GM12878 (cell line): ENCODE results near the gene RRP12. TPM values are rescaled to one million over a fixed set of nuclear protein-coding genes. Genes with fewer than 3 reads are reported as not detected.

Experiments
- ATAC-seq: fragments of 200-7000 bp; cut with Tn5 transposase; 3 replicates; pipeline ENCODE4 v1.9.1; 2020; ENCODE audit warnings: mild to moderate bottlenecking, moderate library complexity
- BruUV-seq: library from RNA; stranded (reverse); fragments of 400-500 nt; replicated peaks from 2 replicates; lab custom pipeline; 2021; lab: Mats Ljungman, UMichigan
- CTCF ChIA-PET: fragments of 300-600 bp; sonication (Branson Sonifier 250); formaldehyde crosslinking; extraction: SDS; loops from one replicate; lab custom pipeline; 2021; ENCODE audit warnings: inconsistent platforms; lab: Yijun Ruan, JAX
- POLR2A ChIA-PET: fragments of 350-600 bp; formaldehyde crosslinking; extraction: SDS; loops from one replicate; lab custom pipeline; 2021; ENCODE audit warnings: inconsistent platforms; lab: Charles Lee
- RAD21 ChIA-PET: fragments of 300-600 bp; sonication (Branson Sonifier 250); formaldehyde crosslinking; loops from one replicate; lab custom pipeline; 2023; ENCODE audit warnings: antibody characterized with exemption; ENCODE audit not compliant: unreplicated experiment; lab: Charles Lee
- SMC1A ChIA-PET: fragments of 300-600 bp; sonication (Branson Sonifier 250); formaldehyde crosslinking; loops from one replicate; lab custom pipeline; 2023; ENCODE audit not compliant: unreplicated experiment, uncharacterized antibody; lab: Charles Lee
- DNase-seq: peaks from one replicate; pipeline ENCODE4 v3.0.0-alpha.2; 2011; ENCODE audit warnings: low read depth, low spot score
- FAIRE-seq: peaks from 3 replicates; lab custom pipeline; 2011; peaks lifted over from hg19 to GRCh38; lab: Jason Lieb, UNC
- H2AFZ ChIP-seq: 2 replicates; pipeline ENCODE4 v1.6.0; 2011; ENCODE audit warnings: low read depth, low read length, control low read depth; ENCODE audit not compliant: control insufficient read depth
- H3K27ac ChIP-seq: 2 replicates; pipeline ENCODE4 v1.5.1; 2011; ENCODE audit warnings: control low read depth; ENCODE audit not compliant: control insufficient read depth, insufficient read depth
- H3K27me3 ChIP-seq, 2 experiments: replicated peaks in 1 of 2; 2 replicates each; pipeline versions ENCODE4 v1.6.0 to v1.6.1; 2011; ENCODE audit warnings: low read length in 1 of 2; ENCODE audit not compliant: control insufficient read depth in 2 of 2, insufficient read depth in 2 of 2
- H3K36me3 ChIP-seq, 2 experiments: 2 replicates each; pipeline ENCODE4 v1.5.1; 2011; ENCODE audit warnings: low read length in 1 of 2; ENCODE audit not compliant: control insufficient read depth in 2 of 2, insufficient read depth in 2 of 2
- H3K4me1 ChIP-seq: 2 replicates; pipeline ENCODE4 v1.6.1; 2011; ENCODE audit warnings: mild to moderate bottlenecking, low read length, moderate library complexity, mixed read lengths; ENCODE audit not compliant: control insufficient read depth, insufficient read depth
- H3K4me2 ChIP-seq: 2 replicates; pipeline ENCODE4 v1.6.0; 2011; ENCODE audit warnings: control low read depth; ENCODE audit not compliant: control insufficient read depth, insufficient read depth
- H3K4me3 ChIP-seq: fragments of 200-600 bp; sonication (generic); 2 replicates; pipeline ENCODE4 v1.5.1; 2016
- H3K79me2 ChIP-seq: 2 replicates; pipeline ENCODE4 v1.6.0; 2011; ENCODE audit warnings: low read length; ENCODE audit not compliant: control insufficient read depth, insufficient read depth
- H3K9ac ChIP-seq: 2 replicates; pipeline ENCODE4 v1.8.0; 2011; ENCODE audit warnings: low read length, control low read depth, mixed read lengths; ENCODE audit not compliant: control insufficient read depth, insufficient read depth
- H3K9me3 ChIP-seq: replicated peaks from 3 replicates; pipeline ENCODE4 v1.5.1; 2011; ENCODE audit warnings: mild to moderate bottlenecking, low read length; ENCODE audit not compliant: control insufficient read depth, insufficient read depth
- H4K20me1 ChIP-seq: 2 replicates; pipeline ENCODE4 v1.6.0; 2011; ENCODE audit not compliant: control insufficient read depth, insufficient read depth
- CHD4 ChIP-seq: fragments of 200-600 bp; sonication (generic); IDR thresholded peaks from 2 replicates; pipeline ENCODE4 v1.6.1; 2016; ENCODE audit warnings: mild to moderate bottlenecking
- DPF2 ChIP-seq: fragments of 450-650 bp; IDR thresholded peaks from 2 replicates; pipeline ENCODE4 v1.6.1; 2017; ENCODE audit warnings: mild to moderate bottlenecking
- ESRRA ChIP-seq: IDR thresholded peaks from 2 replicates; pipeline ENCODE4 v1.6.1; 2012; ENCODE audit warnings: mild to moderate bottlenecking, low read length, improper control_type of control experiment
- SMAD5 ChIP-seq: IDR thresholded peaks from 2 replicates; pipeline ENCODE4 v1.6.1; 2016; ENCODE audit warnings: antibody characterized with exemption, low read depth
- WGBS: methylation state at CpG from one replicate; pipeline ENCODE4 v1.1.6; 2016; ENCODE audit warnings: low lambda C conversion rate; ENCODE audit not compliant: insufficient replicate concordance, insufficient coverage; ENCODE audit errors: missing lambda C conversion rate; 5-methylcytosine and 5-hydroxymethylcytosine counted together
- in situ Hi-C: fragments of 300-500 bp; cut with MboI; formaldehyde crosslinking; loops from 9 replicates; pipeline ENCODE4 v1.14.3; 2018; ENCODE audit warnings: mixed read lengths
- intact Hi-C: fragments of 100-400 bp; cut with micrococcal nuclease; formaldehyde crosslinking; loops from one replicate; pipeline ENCODE4 v1.14.2; 2022; ENCODE audit not compliant: unreplicated experiment
- polyA plus RNA-seq, 11 experiments: library from polyadenylated mRNA; depleted of rRNA in 4 of 11; unstranded in 6 of 11; stranded (reverse) in 5 of 11; fragments of >200 nt; fragmentation: Nextera tagmentation in 4 of 11; fragmentation: Illumina TruSeq in 1 of 11; extraction: Ambion mirVana in 4 of 11; extraction: Trizol in 1 of 11; gene quantifications; 1 replicate in 1 of 11; 2 replicates in 10 of 11; pipeline versions ENCODE4 v1.2.1 to v1.2.3, GENCODE V29; 2011 to 2016; ENCODE audit warnings: inconsistent platforms in 2 of 11, missing spikeins in 2 of 11, low read depth in 1 of 11
- total RNA-seq, 4 experiments: library from RNA; depleted of rRNA in 3 of 4; stranded (reverse); fragments of >200 nt in 3 of 4; fragmentation: Illumina TruSeq in 1 of 4; extraction: Trizol in 1 of 4; gene quantifications; 2 replicates each; pipeline versions ENCODE4 v1.2.1 to v1.2.3, GENCODE V29; 2013 to 2021
- TF ChIP-seq, protein P1 (sequence below): IDR thresholded peaks from 2 replicates; pipeline ENCODE4 v1.6.1; 2011; ENCODE audit warnings: low read depth, mild to moderate bottlenecking, low read length, moderate library complexity, borderline replicate concordance; ENCODE audit errors: extremely low read depth
- TF ChIP-seq, protein P2 (sequence below): IDR thresholded peaks from 2 replicates; pipeline ENCODE4 v1.6.1; 2012; ENCODE audit warnings: mild to moderate bottlenecking, low read depth, low read length
- TF ChIP-seq, protein P3 (sequence below): fragments of 450-650 bp; IDR thresholded peaks from 2 replicates; pipeline ENCODE4 v1.6.1; 2014; ENCODE audit warnings: mild to moderate bottlenecking

Gene RRP12
- total and polyA plus RNA-seq, 10 of the 15 experiments (the other 5 are each of a cell fraction or from before 2014, with no cell fraction given): 5.3 to 48.7 (median 16.8) TPM

DNA sequence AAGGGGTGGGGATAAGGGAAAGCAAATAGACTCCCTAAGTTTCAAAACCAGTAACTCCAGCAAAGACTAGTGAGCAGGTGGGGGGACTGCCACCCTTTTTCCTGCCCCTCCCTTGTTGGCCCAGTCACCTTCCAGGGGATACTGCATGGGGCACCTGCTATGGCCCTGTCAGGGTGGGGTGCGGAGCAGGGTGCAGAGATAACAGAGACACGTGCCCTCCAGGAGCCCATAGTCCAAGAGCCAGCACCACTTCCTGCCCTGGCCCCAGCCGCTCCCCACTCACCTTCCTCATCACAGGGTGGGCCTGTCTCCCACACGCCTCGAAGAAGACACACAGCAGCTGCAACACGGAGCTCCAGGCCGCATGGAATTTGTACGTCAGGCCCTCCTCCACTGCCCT, 20.6 kb downstream of the RRP12 start:
- ChIA-PET SMC1A (no interaction called here), POLR2A (no interaction called here), RAD21 (no interaction called here), CTCF (no interaction called here)
- Histone ChIP-seq H3K9me3 (no peaks in the 10 kb centered on the region), H3K9ac (no peak overlapping the region), H3K27ac (no peak overlapping the region), H3K79me2 (no peaks in the 10 kb centered on the region), H3K4me3 (no peak overlapping the region), H3K4me2 (no peak overlapping the region), H2AFZ (no peak overlapping the region), H3K4me1 (no peaks in the 10 kb centered on the region), H3K36me3 (peaks cover 7 to 20% of the 10 kb centered on the region in 2 experiments; a peak in 3 of 4 replicates), H4K20me1 (no peaks in the 10 kb centered on the region), H3K27me3 (no peaks in the 10 kb centered on the region)
- DNase-seq (no peak), ATAC-seq (no peak), FAIRE-seq (no peak)
- TF ChIP-seq, protein P1, sequence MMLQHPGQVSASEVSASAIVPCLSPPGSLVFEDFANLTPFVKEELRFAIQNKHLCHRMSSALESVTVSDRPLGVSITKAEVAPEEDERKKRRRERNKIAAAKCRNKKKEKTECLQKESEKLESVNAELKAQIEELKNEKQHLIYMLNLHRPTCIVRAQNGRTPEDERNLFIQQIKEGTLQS: no peak
- no peak for TF ChIP-seq CHD4
- TF ChIP-seq, protein P2, sequence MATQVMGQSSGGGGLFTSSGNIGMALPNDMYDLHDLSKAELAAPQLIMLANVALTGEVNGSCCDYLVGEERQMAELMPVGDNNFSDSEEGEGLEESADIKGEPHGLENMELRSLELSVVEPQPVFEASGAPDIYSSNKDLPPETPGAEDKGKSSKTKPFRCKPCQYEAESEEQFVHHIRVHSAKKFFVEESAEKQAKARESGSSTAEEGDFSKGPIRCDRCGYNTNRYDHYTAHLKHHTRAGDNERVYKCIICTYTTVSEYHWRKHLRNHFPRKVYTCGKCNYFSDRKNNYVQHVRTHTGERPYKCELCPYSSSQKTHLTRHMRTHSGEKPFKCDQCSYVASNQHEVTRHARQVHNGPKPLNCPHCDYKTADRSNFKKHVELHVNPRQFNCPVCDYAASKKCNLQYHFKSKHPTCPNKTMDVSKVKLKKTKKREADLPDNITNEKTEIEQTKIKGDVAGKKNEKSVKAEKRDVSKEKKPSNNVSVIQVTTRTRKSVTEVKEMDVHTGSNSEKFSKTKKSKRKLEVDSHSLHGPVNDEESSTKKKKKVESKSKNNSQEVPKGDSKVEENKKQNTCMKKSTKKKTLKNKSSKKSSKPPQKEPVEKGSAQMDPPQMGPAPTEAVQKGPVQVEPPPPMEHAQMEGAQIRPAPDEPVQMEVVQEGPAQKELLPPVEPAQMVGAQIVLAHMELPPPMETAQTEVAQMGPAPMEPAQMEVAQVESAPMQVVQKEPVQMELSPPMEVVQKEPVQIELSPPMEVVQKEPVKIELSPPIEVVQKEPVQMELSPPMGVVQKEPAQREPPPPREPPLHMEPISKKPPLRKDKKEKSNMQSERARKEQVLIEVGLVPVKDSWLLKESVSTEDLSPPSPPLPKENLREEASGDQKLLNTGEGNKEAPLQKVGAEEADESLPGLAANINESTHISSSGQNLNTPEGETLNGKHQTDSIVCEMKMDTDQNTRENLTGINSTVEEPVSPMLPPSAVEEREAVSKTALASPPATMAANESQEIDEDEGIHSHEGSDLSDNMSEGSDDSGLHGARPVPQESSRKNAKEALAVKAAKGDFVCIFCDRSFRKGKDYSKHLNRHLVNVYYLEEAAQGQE: no peak
- no peak for TF ChIP-seq SMAD5
- TF ChIP-seq, protein P3, sequence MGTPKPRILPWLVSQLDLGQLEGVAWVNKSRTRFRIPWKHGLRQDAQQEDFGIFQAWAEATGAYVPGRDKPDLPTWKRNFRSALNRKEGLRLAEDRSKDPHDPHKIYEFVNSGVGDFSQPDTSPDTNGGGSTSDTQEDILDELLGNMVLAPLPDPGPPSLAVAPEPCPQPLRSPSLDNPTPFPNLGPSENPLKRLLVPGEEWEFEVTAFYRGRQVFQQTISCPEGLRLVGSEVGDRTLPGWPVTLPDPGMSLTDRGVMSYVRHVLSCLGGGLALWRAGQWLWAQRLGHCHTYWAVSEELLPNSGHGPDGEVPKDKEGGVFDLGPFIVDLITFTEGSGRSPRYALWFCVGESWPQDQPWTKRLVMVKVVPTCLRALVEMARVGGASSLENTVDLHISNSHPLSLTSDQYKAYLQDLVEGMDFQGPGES: no peak
- TF ChIP-seq ESRRA: no peak
- TF ChIP-seq DPF2: no peak
- intact Hi-C loops: no loop called here
- WGBS: 96% methylated on average over 8 of the region's 8 CpGs
- no TSS peak for BruUV-seq
- in situ Hi-C loops: no loop called here
